GM10847 (cell line): ENCODE data around the gene KIAA1958.

ENCODE experiments used
- POLR2A ChIP-seq: IDR thresholded peaks from 2 replicates; pipeline ENCODE4 v1.6.1; 2011; ENCODE audit not compliant: insufficient read length; ENCODE audit errors: extremely low read depth

The KIAA1958 gene

DNA sequence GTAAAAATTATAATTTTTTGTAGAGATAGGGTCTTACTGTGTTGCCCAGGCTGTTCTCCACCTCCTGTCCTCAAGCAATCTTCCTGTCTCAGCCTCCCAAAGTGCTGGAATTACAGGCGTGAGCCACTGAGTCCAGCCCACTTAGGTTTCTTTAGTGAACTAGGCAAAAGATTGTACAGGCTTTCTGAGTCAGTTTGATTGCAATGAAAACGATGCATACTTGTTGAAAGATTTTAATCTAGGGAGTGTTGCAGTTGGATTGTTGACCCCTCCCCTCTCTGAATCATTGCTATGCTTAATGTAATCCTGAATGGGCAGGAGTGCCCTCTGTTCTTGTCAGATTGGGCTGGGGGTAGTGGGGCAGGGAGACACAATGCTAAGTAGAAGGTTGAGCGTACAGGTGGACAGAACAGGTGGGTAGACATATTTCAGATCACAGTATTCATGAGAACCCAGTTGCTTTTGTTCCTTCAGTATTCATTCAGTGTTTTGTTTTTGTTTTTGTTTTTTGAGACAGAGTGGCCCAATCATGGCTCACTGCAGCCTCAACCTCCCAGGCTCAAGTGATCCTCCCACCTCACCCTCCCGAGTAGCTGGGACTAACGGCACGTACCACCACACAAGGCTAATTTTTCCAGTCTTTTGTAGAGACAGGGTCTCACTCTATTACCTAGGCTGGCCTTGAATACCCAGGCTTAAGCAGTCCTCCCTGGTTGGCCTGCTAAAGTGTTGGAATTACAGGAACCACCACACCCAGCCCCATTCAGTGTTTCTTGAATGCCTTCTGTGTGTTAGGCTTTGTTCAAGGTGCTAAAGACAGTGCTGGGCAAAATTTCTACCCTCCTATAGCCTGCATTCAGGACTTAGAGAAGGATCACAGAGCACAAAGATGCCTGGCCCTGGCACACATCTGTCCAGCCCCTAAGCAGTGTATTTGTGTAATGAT lies 70.1 kb downstream of the KIAA1958 start:
- TF ChIP-seq POLR2A = no peak

DNA sequence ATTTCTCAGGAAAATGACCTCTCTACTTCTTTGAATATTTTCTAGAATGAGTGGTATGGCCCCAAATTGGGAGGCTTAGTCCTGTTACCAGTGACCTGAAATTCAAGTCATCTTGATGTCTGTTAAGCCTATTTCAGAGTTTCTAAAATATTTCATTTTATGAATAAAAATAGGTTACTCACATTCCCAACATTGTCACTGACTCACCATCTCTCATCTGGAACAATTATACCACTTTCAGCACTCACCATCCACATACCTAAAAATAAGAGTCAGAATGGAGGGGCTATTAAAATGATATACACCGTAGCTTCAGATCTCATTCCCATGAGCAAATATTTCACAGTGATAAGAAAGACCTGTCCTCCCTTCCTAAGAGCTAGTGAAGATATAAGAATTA lies 71.8 kb downstream of the KIAA1958 start:
- TF ChIP-seq POLR2A = no peak

DNA sequence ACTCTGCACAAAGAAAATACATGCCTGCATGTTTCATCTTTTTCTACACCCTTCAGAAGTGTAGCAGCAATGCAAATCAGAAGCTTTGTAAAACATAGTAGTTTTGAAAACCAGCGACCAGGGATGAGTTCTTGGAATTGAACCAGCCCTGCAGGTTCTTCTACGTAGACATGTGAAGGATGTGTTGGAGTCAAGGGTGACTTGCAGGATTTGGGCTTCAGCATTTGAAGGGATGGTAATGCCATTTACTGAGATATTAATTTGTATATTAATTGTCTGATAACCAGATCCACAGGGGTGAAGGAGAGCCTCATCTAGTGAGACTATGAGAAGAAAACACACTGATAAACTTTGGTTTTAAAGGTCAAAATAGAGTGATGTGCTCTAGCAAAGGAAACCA lies 72.4 kb downstream of the KIAA1958 start:
- TF ChIP-seq POLR2A = no peak

DNA sequence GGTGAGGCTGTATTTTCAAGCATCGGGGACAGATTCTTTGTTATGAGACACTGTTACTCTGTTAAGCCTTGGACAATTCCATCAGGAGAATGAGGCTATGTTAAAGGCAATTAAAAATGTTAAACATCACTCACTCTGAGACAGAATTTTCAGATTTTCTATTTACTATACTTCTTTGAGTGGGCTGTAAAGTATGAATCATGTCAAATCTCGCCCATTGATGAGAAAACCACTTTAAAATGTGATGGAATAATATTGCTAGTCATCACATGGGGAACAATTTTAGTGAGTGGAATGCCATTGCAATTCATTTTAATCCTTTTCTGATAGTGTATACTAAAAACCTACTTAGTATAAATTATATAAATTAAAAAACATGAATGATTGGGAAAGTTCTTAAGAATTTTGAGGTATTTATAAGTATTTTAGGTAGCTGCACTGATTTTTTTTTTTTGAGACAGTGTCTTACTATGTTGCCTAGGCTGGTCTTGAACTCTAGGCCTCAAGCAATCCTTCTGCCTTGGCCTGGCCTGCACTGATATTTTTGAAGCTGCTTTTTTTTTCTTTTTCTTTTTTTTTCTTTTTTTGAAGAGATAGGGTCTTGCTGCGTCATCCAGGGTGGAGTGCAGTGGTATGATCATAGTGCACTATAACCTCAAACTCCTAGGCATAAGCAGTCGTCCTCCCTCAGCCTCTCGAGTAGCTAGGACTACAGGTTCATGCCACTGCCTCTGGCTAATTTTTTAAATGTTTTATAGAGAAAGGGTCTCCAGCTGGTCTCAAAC lies 73.2 kb downstream of the KIAA1958 start:
- no peak for TF ChIP-seq POLR2A

DNA sequence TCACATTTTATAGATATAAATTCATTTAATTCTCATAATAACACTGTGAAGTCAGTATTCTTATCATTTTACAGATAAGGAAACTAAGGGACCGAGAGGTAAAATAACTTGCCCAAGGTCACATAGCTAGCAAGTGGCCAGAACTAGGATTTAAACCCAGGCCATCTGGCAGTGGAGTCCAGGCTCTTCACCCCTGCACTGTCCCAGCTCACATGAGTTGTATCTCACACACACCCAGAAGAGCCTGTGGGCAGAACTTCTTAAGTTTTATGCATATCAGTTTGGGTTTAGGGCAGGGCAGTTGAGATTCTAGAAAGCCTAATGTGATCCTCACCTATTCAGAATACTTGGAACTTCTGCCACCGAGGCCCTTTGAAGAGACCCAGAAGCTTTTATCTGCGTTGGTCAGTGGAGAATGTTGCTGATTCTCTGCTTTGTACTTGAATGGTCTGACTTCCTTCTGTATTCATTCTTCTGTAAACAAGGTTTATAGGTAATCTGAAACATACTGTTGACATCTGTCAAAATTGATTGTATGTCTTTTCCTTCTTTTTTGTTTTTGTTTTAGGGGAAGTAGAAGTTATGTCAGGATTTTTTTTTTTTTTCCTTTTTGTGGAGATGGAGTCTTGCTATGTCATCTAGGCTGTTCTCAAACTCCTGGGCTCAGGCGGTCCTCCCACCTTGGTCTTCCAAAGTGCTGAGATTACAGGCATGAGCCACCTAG lies 75.8 kb downstream of the KIAA1958 start:
- no peak for TF ChIP-seq POLR2A

DNA sequence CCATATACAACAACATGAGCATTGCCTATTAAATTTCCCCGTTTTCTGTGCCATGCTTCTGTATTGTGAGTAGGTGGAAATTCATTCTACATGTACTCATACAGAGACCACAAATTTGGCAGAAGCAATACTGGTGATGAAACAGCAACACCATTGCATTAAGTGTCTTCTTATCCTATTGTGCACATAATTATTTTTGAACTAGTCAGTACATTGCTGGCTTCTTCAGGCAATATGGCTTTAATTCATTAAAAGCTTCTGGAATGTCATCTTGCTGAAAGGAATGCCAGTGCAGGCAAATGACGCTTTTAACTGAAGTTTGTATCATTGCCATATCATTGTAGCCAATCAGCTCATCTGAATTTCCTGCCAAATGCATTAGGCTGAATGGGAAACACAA lies 82.6 kb downstream of the KIAA1958 start:
- no peak for TF ChIP-seq POLR2A

DNA sequence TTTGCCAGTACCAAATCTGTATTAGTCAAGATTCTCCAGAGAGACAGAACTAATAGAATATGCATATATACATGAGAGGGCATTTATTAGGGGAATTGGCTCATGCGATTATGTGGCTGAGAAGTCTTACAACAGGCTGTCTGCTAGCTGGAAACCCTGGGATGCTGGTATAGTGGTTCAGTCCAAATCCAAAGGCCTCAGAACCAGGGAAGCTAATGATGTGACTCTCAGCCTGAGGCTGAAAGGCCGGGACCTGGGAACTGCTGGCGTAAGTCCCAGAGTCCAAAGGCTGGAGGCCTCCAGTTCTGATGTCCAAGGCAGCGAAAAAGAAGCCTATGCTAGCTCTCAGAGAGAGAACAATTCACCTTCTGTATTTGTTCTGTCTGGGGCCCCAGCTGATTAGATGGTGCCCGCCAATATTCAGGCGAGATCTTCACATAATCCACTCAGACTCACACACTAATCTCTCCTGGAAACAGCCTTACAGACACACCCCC lies 84.1 kb downstream of the KIAA1958 start:
- no peak for TF ChIP-seq POLR2A

DNA sequence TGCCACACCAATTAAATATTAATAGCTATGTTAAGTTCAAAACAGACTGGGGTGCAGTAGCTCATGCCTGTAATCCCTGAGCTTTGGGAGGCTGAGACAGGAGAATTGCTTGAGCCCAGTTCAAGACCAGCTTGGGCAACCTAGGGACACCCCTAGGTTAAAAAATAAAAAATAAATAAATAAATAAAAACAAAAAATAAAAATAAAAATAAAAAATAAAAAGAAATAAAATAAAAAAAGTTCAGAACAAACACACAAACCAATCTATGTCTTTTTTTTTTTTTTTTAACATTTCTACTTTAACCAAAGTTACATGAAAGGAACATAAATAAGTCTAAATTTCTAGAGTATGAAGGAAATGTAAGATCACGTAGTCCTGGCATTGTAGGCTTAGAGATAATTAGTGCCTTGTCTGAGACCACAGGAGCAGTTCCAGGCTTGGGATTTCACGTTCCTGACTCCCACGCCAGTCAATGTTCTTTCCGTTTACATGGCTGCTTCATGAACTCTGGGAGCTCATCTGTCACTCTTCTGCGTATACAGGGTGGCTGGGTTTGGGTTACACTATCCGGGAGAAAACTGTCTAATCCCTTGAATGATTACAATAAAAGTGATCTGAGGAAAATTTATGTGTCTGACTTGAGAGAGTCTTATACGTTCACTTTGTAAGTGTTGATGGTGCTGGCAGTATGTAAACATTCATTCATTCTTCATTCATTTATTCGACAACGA lies 85.2 kb downstream of the KIAA1958 start:
- no peak for TF ChIP-seq POLR2A

DNA sequence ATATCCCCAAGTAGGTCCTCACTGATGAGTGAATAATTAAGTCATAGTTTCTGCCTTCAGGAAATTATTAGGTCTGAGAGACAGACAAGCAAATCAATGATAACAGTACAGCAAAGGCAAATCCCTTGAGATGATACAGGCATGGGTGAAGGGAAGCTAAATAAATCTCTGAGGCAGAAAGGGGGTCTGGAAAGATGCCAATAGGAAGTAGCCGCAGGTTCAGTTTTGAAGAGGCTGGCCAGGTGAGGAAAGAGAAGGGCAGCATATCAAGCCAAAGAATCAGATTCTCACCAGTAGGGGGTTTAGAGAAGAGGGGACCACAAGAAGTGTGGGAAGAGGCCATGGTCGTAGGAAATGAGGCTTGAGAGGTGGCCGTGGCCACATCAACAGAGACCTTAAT lies 85.8 kb downstream of the KIAA1958 start:
- TF ChIP-seq POLR2A = no peak

DNA sequence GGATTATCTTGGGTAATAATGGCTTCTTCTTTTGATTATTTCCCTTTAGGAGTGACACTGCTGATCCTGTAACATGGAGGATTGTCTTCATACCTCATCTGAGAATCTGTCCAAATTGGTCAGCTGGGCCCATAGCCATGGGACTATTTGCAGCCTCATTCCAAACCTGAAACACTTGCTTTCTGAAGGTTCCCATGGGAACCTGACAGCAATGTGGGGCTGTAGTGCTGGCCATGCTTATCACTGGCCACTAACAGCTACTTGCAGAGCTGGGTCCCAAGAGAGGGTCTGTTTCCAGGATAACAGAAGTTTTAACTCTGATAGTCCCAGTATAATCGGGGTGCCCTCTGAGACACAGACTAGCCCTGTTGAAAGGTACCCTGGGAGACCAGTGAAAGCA lies 87.4 kb downstream of the KIAA1958 start:
- no peak for TF ChIP-seq POLR2A

DNA sequence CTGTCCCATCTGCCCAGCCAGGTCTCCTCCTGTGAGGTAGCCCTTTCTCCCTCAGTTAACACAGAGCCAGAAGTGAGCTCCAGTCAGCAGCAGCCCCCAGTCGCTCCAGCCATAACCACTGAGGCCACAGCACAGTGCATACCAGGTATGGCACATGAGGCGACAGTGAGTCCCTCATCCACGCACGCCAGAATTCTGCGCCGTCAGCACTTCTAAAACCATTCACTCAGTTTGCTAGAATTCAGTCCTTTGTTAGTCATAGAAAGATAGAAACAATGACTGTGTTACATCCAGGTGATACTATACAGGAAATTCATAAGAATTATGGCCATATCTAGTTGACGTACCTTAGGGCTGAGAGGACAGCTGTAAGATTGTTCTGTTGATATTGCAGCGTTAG lies 88.5 kb downstream of the KIAA1958 start:
- TF ChIP-seq POLR2A = no peak

DNA sequence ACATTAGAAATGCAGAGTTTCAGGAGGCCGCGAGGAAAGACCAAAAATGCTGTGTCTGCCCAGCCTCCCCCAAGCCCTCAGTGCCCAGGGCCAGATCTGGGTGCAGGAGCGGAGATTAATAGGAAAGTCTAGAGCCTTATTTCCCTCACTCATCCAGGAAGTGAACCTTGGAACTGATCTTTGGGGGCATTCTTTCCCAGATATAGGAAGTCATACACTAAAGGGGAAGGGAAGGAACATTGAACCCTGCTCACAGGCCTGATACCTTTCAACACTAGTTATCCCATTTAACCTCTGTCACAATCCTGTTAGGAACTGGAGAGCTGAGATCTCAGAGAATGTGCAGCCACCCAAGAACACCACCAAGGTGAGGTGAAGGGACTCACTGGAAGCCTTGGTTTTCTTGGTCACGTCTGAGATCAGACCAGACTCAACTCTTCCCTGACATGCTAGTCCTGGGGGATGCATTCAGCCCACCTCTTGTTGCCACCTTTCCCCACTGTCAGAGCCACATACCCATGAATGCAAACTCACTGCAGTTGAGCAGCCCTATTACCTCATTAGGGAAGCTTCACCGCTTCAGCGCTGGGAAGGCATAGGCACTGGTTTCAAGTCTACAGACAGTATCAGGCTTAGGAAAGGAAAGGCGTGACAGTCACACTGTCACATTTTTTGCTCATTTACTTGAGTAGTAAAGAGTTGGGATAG lies 95.0 kb downstream of the KIAA1958 start:
- no peak for TF ChIP-seq POLR2A

DNA sequence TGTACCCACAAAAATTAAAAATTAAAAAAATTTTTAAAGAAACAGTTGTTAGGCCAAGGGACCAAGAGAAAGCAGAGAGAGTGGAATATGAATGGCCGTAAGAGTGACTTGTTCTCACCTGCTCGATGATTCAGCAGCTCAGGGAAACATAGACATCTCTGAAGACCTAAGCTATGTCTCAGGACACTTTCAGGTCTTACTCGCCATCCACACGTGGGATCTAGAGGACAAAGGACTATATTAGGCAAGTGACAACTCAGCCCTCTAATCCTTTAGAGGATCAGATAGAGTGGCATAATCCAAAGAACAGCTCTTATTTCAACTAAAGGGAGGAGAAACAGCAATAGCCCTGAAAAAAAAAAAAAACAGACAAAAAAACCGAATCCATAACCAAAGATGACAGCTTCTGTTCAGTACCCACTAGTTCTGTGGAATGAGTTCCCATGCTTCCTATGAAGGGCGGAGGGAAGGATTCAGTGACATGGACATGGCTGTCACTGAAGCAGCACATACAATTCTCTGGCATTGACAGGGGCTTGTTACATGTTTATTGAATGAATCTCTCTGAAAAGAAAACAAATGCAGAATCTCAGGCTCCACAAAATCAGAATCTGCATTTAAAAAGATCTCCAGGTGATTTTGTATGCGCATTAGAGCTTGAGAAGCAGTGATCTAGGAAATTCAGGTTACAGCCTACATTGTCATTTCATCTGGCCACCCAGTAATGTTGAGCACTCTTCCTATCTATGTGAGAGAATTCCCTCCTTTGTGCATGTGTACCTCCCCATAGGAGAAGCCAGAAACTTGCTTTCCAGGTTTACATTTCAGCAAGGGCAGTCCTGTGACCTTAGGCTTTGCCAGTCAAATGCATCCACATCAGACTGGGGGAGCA lies 96.0 kb downstream of the KIAA1958 start:
- no peak for TF ChIP-seq POLR2A

DNA sequence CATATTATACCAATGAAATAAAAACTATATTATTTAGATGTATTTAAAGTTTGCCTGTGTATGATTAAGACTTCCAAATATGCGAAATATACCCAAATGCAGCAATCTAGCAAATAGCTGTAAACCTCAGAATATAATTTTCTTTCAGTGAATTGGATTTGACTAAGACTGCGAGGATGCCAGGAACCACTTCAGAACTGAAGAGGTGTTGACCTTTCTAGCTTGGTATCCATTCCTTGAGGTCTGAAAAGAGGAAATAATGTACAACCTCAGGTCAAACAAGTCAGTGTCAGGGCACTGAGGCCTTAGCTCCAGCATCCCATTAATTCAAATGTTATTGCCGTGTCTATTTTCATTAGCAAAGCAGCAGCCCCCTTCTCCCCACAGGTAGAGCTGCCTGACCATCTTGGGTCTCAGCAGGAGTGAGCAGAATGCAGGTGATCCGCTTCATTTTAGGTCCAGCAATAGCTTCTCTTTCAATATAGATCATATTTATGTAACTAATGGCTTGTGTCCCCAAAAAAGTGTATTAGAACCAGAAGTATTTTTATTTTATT lies 100.0 kb downstream of the KIAA1958 start:
- TF ChIP-seq POLR2A = no peak
